Measurements from ENCODE around the gene RSAD2. TPM values are rescaled to one million over a fixed set of nuclear protein-coding genes. Genes with fewer than 3 reads are reported as not detected.

RSAD2 gene
- total RNA-seq, 1 donor from 2014 or later = 1.0 TPM

DNA sequence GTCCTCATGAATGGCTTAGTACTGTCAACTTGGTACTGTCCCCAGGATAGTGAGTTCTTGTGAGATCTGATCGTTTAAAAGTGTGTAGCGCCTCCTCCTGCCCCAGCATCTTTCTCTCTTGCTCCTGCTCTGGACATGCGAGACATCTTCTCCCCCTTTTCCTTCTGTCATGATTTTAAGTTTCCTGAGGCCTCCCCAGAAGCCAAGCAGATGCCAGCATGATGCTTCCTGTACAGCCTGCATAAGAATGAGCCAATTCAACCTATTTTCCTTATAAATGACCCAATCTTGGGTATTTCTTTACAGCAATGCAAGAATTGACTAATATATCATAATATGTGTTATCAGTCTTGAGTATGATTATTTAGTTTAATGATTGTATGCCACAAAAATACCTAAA lies 3.5 kb upstream of the RSAD2 start:
- DNase-seq (ENCODE audit: low read depth, low spot score) = no peak
- Mint-ChIP-seq H3K36me3 (ENCODE audit: low read depth) (peaks cover 6% of the 10 kb centered on the region), H3K27me3 (ENCODE audit: low read depth) (peaks cover 2% of the 10 kb centered on the region), H3K4me3 (no peak overlapping the region), H3K27ac (ENCODE audit: unreplicated experiment) (no peak overlapping the region), H3K4me1 (no peaks in the 10 kb centered on the region), H3K9me3 (peaks cover 9% of the 10 kb centered on the region)
- TF ChIP-seq, protein P1, sequence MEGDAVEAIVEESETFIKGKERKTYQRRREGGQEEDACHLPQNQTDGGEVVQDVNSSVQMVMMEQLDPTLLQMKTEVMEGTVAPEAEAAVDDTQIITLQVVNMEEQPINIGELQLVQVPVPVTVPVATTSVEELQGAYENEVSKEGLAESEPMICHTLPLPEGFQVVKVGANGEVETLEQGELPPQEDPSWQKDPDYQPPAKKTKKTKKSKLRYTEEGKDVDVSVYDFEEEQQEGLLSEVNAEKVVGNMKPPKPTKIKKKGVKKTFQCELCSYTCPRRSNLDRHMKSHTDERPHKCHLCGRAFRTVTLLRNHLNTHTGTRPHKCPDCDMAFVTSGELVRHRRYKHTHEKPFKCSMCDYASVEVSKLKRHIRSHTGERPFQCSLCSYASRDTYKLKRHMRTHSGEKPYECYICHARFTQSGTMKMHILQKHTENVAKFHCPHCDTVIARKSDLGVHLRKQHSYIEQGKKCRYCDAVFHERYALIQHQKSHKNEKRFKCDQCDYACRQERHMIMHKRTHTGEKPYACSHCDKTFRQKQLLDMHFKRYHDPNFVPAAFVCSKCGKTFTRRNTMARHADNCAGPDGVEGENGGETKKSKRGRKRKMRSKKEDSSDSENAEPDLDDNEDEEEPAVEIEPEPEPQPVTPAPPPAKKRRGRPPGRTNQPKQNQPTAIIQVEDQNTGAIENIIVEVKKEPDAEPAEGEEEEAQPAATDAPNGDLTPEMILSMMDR (conservative IDR thresholded peaks at IDR 0.05) = no peak

- H3K27me3 Mint-ChIP-seq (ENCODE audit: low read depth) = peaks cover 2% of the 10 kb centered on the region
- peaks cover 16% of the 10 kb centered on the region for H3K36me3 Mint-ChIP-seq (ENCODE audit: low read depth)
- H3K4me3 Mint-ChIP-seq = no peak overlapping the region
Measured at GRCh38 chr2:6876309-6876708, 1.3 kb upstream of the RSAD2 start.

DNA sequence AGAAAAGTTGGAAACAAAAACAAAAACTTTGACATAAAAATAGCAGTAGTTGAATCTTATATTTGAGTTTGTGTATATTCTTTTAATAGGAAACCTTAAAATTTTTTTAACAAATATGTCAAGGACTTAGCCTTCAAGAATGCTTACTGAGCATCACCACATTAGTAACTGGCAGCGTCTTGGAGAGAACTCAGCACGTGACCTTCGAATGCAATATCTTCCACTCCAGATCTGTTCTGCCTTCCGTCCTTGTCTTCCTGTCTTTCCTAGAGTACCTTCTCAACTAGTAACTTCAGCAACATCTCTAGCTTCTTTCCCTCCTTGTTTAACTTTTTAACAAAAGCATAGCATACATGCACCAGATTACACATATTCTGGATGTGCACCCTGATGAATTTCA lies 972 bp downstream of the RSAD2 start:
- TF ChIP-seq, protein P1 (conservative IDR thresholded peaks at IDR 0.05) = no peak
- H3K36me3 Mint-ChIP-seq (ENCODE audit: low read depth) = peaks cover 13% of the 10 kb centered on the region
- H3K27ac Mint-ChIP-seq (ENCODE audit: unreplicated experiment) = no peak overlapping the region
- H3K4me3 Mint-ChIP-seq = no peak overlapping the region
- H3K27me3 Mint-ChIP-seq (ENCODE audit: low read depth) = no peaks in the 10 kb centered on the region
- no peaks in the 10 kb centered on the region for H3K4me1 Mint-ChIP-seq
- peaks cover 14% of the 10 kb centered on the region for H3K9me3 Mint-ChIP-seq
- no peak for DNase-seq (ENCODE audit: low read depth, low spot score)

More at GRCh38 chr2:6876309-6876708, 1.3 kb upstream of the RSAD2 start:
- H3K9me3 Mint-ChIP-seq = peaks cover 14% of the 10 kb centered on the region
- H3K27ac Mint-ChIP-seq (ENCODE audit: unreplicated experiment) = no peak overlapping the region
- TF ChIP-seq, protein P1 (conservative IDR thresholded peaks at IDR 0.05) = no peak
- DNase-seq (ENCODE audit: low read depth, low spot score) = no peak
- no peaks in the 10 kb centered on the region for H3K4me1 Mint-ChIP-seq

GRCh38 chr2:6879011-6879410 lies 1.4 kb downstream of the RSAD2 start:
- no peaks in the 10 kb centered on the region for H3K27me3 Mint-ChIP-seq (ENCODE audit: low read depth)
- H3K4me3 Mint-ChIP-seq = no peak overlapping the region
- H3K4me1 Mint-ChIP-seq = no peaks in the 10 kb centered on the region
- peaks cover 13% of the 10 kb centered on the region for H3K9me3 Mint-ChIP-seq
- no peak for DNase-seq (ENCODE audit: low read depth, low spot score)
- H3K36me3 Mint-ChIP-seq (ENCODE audit: low read depth) = peaks cover 11% of the 10 kb centered on the region
- TF ChIP-seq, protein P1 (conservative IDR thresholded peaks at IDR 0.05) = no peak
- no peak overlapping the region for H3K27ac Mint-ChIP-seq (ENCODE audit: unreplicated experiment)

DNA sequence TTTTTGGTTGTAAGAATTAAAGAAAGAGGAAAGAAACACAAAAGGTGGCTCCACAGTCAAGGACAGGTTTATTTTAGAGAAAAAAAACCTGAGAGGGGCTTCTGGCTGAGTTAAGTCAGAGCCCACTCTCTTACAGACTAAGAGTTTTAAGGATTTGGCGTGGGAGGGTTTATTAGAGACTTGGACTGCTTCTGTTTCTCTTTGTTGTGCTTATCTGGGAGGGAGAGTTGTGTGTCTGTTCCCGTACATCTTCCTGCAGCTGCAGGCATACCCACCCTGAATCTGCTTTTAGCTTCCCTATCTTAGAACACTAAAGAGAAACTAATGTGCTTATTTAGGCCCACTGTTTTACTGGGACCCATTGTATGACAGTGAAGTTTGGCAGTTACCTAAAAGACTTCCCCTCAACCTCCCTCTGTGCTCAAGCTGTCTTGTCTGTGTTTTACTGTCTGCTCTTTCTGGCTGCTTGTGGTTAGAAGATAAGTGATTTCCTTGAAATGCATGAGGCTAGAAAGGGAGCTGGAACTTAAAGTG lies 2.7 kb downstream of the RSAD2 start:
- no peak overlapping the region for H3K27ac Mint-ChIP-seq (ENCODE audit: unreplicated experiment)
- H3K4me1 Mint-ChIP-seq = no peaks in the 10 kb centered on the region
- H3K9me3 Mint-ChIP-seq = peaks cover 14% of the 10 kb centered on the region
- H3K36me3 Mint-ChIP-seq (ENCODE audit: low read depth) = peaks cover 10% of the 10 kb centered on the region
- TF ChIP-seq, protein P1 (conservative IDR thresholded peaks at IDR 0.05) = no peak
- H3K27me3 Mint-ChIP-seq (ENCODE audit: low read depth) = no peaks in the 10 kb centered on the region
- no peak overlapping the region for H3K4me3 Mint-ChIP-seq
- no peak for DNase-seq (ENCODE audit: low read depth, low spot score)
